HepG2 (cell line): ENCODE measurements around the gene TSC1.

Source experiments
- CTCF ChIP-seq: sonication (generic); formaldehyde crosslinking; IDR thresholded peaks from 2 replicates; pipeline ENCODE4 v1.5.0; 2020; ENCODE audit warnings: mild to moderate bottlenecking, missing genetic modification reagents, moderate library complexity
- GPN1 ChIP-seq: sonication (generic); formaldehyde crosslinking; IDR thresholded peaks from 2 replicates; pipeline ENCODE4 v1.5.1; 2020; ENCODE audit warnings: missing genetic modification reagents, borderline replicate concordance

- TF ChIP-seq GPN1 (CRISPR knock-in tag) (no peak), CTCF (CRISPR knock-in tag) (no peak)
Measured at GRCh38 chr9:132939169-132939568, 5.2 kb downstream of the TSC1 start.
